Stimulated activated CD4-positive, alpha-beta T cell treated with anti-CD3 and anti-CD28 coated beads, Interleukin-15, amount 100 ng/mL, for 48 hours (primary cell): ENCODE measurements around the gene NTN1.

ENCODE experiments used
- DNase-seq, 2 donors: peaks; one replicate each; pipeline ENCODE4 v3.0.0-alpha.2; 2020; ENCODE audit warnings: low read depth in 2 of 2

Gene NTN1

GRCh38 chr17:9195961-9196670 is 174.8 kb downstream of the NTN1 start:
- no peak for DNase-seq

DNA sequence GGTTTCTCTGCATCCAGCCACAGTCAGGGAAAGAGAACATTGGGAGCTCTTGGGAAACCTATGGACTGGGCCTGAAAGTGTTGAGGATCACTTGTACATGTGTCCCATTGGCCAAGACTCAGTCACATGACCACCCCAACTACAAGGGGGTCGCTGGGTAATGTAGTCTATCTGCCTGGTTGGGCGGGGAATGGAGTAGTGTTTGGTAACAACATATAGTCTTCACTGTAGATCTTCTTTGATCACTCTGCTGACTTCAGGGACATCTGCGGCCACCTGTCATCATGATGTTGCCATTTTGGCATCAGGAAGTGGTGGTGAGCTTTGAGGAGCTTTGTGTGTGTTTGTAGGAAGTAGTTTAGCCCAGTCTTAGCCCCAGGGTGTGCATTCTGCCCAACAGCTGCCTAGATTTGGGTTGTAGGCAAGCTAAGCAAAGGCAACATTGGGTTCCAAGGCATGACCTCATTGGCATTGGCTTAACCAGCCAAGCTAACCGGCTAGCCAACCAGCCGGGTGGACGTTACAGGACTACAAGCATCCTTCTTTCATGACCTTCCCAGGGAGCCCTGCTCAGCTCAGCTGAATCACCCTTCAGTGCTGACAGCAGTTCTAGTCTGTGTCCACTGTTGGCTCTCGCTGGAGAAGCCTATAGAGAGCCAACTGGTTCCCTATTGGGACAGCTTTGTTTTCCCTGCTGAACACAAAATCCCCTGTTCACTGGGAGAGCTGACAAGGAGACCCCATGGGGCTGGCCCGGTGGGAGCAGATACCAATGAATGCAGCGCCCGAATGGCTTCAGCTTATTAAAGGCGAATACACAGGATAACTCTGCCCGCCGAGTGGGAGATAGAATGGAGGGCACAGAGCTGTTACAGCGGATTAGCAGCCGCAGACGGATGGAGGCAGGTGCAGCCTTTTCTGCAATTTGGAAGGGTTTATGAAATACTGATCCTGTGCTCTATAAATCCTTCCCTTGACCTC is 178.6 kb downstream of the NTN1 start:
- DNase-seq, result no peak

- no peak for DNase-seq
Measured at GRCh38 chr17:9200699-9201359, 179.5 kb downstream of the NTN1 start.

DNA sequence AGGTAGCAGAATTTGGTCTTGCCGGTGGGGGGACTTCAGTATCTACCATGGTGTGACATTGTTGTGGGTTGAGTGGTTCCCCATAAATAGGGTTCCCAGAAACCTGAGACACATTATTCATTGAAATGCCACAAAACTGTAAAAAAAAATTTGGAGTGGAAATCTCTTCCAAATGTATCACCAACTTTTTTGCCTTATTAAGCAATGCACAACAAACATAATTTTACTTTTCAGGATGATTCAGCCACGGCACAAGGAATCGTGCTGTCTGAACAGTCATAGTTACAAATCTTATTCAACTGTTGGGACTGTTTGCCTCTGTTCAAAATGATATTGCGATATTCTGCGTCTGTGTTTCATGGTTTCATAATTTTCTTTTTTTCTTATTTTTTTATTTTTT is 181.2 kb downstream of the NTN1 start:
- no peak for DNase-seq

DNA sequence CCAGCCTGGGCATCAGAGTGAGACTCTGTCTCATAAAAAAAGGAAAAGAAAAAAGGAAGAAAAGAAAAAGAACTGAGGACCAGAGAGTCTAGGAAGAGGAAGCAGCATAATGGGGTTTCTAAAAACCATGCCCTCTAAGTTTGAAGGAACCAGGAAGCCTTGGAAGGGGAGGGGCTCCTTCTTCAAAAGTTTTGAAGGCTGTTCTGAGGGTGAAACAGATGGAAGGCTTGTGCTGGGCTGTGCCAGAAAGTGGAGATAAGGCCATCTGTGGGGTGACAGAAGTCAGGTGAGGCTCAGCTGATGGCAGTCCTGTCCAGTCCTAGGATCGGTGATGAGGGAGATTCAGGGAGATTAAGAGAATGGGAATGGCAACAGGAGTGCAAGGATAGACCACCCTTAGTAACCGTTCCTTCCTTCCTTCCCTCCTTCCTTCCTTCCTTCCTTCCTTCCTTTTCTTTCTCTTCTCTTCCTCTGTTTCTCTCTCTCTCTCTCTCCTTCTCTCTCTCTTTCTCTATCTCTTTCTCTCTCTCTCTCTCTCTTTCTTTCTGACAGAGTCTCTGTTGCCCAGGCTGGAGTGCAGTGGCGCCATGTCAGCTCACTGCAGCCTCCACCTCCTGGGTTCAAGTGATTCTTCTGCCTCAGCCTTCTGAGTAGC is 182.6 kb downstream of the NTN1 start:
- DNase-seq, result no peak

- no peak for DNase-seq
Measured at GRCh38 chr17:9204637-9205329, 183.5 kb downstream of the NTN1 start.

DNA sequence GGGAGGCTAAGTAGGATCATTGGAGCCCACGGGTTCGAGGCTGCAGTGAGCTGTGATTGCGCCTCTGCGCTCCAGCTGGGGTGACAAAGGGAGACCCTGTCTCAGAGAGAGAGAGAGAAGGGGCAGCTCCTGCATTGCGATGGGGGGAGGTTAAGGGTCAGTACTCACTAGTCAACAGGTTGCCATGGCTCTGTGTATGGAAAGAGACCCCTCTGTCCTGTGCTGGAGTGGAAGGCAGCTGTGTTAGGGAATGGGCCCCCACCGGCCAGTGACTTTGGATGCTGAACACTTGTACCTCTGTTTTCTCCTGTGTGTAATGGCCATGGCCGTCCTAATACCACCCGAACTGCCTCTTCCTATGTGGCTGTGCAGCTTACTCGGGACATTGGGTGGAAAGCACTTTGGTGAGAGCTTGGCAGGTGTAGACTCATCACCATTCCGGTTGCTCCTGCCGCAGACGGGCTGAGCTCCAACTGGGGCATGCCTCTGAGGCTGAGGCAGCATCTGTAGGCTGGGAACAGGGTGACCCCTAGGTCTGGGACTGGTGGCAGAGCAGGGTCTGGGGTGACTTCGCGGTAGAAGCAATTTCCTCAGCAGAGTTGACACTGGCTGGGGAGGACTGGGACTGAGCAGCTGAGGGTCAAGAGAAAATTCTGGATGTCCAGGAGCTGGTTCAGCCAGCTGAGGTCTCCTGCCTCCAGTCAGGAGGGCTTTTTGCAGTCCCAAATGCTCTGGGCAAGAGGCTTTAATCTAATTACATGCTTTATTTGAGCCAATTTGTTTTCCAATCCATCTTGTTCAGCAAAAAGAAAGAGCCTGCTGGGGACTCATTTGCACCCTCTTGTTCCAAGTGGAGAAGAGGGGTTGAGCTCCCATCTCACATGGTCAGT is 184.5 kb downstream of the NTN1 start:
- no peak for DNase-seq

GRCh38 chr17:9206410-9206703 is 185.0 kb downstream of the NTN1 start:
- no peak for DNase-seq

GRCh38 chr17:9206741-9207332 is 185.5 kb downstream of the NTN1 start:
- no peak for DNase-seq

DNA sequence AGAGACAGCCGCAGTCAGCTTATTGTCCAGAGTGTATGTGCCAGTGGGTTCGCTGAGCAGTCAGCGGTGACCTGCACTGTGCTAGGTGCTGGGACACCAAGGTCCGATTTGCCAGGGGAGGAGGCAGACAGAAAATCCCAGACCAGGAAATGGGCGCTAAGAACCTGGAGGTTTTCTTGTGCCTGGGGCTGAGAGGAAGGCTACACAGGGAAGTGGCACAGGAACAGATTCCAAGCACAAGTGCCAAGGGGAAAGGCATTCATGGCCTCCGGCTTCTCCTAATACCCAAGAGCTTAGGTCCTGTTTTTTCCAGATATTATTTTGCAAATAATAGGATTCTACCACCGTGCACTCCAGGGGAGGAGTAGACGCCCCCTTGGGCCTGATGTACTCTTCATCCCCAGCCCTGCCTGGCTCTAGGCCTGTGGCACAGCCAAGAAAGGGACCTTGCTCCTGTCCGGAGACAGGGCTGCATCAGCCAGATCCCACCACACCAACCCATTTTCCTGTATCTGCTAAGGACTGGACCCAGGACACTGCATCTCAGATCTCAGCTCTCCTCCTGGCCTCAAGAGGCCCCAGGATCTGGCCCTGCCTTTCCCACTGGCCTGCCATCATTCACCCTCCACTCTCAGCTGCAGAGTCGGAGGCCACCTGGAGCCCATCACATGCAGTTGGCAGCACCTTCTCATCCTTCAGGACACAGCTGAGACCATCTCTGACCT is 187.2 kb downstream of the NTN1 start:
- DNase-seq, result no peak

- no peak for DNase-seq
Measured at GRCh38 chr17:9209347-9209746, 188.0 kb downstream of the NTN1 start.

DNA sequence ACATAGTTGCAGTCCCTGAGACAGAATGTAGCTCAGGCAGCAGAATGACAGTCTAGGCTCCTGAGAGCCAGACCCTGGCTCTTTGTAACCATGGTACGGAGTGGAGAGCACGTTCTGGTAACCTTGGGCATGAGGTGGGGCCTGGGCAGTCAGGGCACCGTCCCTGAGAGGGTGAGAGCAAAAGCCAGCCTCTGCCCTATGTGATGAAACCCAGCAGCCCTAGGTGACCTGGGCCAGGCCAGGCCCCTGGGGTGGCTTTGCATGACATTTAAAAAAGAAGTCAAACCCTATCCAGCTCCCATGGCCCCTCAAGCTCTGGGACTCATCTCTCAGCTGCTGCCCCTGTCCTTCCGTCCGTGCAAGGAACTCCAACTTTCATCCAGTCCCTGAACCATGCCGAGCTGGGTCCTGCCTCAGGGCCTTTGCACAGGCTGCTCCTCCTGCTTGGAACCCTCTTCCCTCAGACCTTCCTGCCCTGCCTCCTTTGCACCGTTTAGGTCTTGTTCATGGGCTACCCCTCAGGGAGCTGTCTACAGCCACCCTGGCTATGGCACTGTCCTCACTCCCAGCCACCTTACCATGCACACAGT is 188.6 kb downstream of the NTN1 start:
- no peak for DNase-seq

- DNase-seq, result no peak
Measured at GRCh38 chr17:9211133-9211765, 189.9 kb downstream of the NTN1 start.

DNA sequence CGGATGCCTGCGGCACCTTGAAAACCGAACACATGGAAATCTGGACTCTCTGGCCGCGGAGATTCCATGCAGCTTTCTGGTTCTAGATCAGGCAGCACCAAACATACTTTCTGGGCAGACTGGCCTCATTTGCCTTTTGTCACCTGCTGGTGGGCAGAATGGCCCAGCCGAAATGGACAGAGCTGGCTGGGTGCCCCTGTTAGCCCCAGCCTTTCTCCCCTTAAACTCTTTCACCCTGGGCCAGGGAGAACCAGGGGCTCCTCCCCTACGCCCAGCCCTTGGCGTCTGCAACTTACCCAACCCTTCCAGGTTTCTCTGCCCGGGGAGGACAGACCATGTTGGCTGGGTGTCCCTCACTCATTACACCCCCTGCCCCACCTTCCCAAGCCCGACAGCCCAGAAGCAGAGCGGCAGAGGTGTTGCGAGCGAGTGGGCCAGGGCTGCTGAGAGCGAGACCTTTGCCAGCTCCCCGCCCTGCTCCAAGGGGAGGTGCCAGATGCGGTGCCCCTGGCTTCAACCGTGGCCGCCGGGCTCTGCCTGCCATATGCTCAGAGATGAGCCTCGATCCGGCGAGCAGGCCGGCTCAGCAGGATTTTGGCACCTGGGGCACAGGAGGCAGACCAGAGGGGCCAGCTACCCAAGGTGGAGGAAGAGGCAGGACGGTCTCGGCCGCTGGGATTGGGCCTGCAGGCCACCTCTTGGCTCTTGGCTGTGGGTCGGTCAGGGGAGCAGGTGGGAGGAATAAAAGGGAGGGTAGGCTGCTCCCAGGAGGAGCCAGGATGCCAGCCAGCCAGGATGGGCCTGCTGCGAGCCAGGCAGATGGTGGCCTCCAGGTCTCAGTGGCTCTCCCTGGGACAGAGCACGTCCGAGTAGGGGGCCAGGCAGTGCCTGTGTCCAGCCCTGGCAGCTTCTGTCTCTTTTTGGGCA is 191.3 kb downstream of the NTN1 start:
- DNase-seq, result no peak

DNA sequence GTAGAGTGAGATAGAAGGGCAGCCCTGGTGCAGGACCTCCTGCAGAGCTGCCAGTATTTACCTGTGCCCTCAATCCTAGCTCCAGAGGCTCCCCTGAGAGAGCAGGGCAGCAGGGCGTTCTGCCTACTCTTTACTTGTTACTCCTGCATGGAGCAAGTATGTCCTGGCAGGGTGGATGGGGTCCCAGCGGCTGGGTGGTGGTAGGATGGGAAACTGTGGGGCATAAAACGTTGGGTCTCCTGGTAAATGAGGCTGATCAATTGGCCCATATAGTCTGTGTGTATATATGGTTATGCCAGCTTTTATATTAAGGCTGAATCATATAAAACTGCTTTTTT is 192.0 kb downstream of the NTN1 start:
- no peak for DNase-seq

DNA sequence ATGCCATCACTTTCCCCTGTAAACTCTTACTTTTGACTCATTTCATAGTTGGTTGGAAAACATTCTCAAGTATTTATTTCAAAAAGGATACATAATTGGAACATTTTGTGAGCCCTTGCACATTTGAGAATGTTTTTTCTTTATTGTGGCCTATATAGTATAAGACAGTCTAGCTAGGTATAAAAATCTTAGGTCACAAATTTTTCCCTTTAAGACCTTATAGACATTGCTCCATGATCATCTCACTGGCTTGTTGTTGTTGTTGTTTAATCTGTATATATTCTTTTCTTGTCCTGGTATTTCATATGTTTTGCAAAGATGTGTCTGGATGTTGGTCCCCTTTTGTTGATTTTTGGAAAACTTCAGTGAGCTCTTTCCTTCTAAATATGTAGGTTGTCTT is 194.2 kb downstream of the NTN1 start:
- no peak for DNase-seq
